Measurements from ENCODE around the gene ARRB2.

ARRB2 gene

GRCh38 chr17:4766723-4767122 lies 56.3 kb downstream of the ARRB2 start:
- DNase-seq: no peak

GRCh38 chr17:4768298-4768697 lies 57.9 kb downstream of the ARRB2 start:
- peak in 1 of 2 donors; percentile 39 for DNase-seq

- DNase-seq: no peak
Measured at GRCh38 chr17:4769628-4770027, 59.2 kb downstream of the ARRB2 start.
